GM21360 (cell line): ENCODE data around the gene CDH10.

Experiments
- ATAC-seq: cut with Tn5 transposase; IDR thresholded peaks from one replicate; pipeline ENCODE4 v1.9.1; 2021; ENCODE audit warnings: mild to moderate bottlenecking, moderate library complexity; ENCODE audit not compliant: unreplicated experiment

The CDH10 gene

GRCh38 chr5:24602188-24602587 lies 42.6 kb downstream of the CDH10 start:
- ATAC-seq, result no peak

- ATAC-seq, result no peak
These were observed 45.8 kb downstream of the CDH10 start for GRCh38 chr5:24598956-24599355.

GRCh38 chr5:24595329-24595728 lies 49.4 kb downstream of the CDH10 start:
- ATAC-seq, result no peak

- ATAC-seq, result no peak
These were observed 53.4 kb downstream of the CDH10 start for GRCh38 chr5:24591426-24591825.

- no peak for ATAC-seq
These were observed 55.2 kb downstream of the CDH10 start for GRCh38 chr5:24589566-24589965.

- ATAC-seq, result no peak
These were observed 59.0 kb downstream of the CDH10 start for GRCh38 chr5:24585751-24586150.

GRCh38 chr5:24571302-24571701 lies 73.5 kb downstream of the CDH10 start:
- no peak for ATAC-seq

- ATAC-seq, result no peak
These were observed 77.8 kb downstream of the CDH10 start for GRCh38 chr5:24566933-24567332.

GRCh38 chr5:24555229-24555628 lies 89.5 kb downstream of the CDH10 start:
- ATAC-seq, result no peak

- ATAC-seq, result no peak
These were observed 97.6 kb downstream of the CDH10 start for GRCh38 chr5:24547132-24547531.

- no peak for ATAC-seq
These were observed 105.2 kb downstream of the CDH10 start for GRCh38 chr5:24539613-24540012.

GRCh38 chr5:24538346-24538745 lies 106.4 kb downstream of the CDH10 start:
- ATAC-seq, result no peak

- no peak for ATAC-seq
These were observed 109.1 kb downstream of the CDH10 start for GRCh38 chr5:24535646-24536045.

- no peak for ATAC-seq
These were observed 113.9 kb downstream of the CDH10 start for GRCh38 chr5:24530906-24531305.

- no peak for ATAC-seq
These were observed 119.4 kb downstream of the CDH10 start for GRCh38 chr5:24525414-24525813.

- no peak for ATAC-seq
These were observed 132.4 kb downstream of the CDH10 start for GRCh38 chr5:24512423-24512822.

- ATAC-seq, result no peak
These were observed 134.2 kb downstream of the CDH10 start for GRCh38 chr5:24510523-24510988.

GRCh38 chr5:24509943-24510342 lies 134.8 kb downstream of the CDH10 start:
- no peak for ATAC-seq

GRCh38 chr5:24505258-24505657 lies 139.5 kb downstream of the CDH10 start:
- no peak for ATAC-seq

GRCh38 chr5:24497591-24498157 lies 147.1 kb downstream of the CDH10 start:
- ATAC-seq, result no peak

- no peak for ATAC-seq
These were observed 147.6 kb downstream of the CDH10 start for GRCh38 chr5:24497145-24497544.

- ATAC-seq, result no peak
These were observed 148.5 kb downstream of the CDH10 start for GRCh38 chr5:24496268-24496667.

GRCh38 chr5:24492229-24492628 lies 152.5 kb downstream of the CDH10 start:
- ATAC-seq, result no peak
